GM18858 (cell line): ENCODE data around the gene HLCS.

Source experiments
- ATAC-seq: cut with Tn5 transposase; IDR thresholded peaks from one replicate; pipeline ENCODE4 v1.9.1; 2021; ENCODE audit not compliant: unreplicated experiment

Gene HLCS

GRCh38 chr21:36750576-36750959 is 215.9 kb downstream of the HLCS start:
- no peak for ATAC-seq

- ATAC-seq: no peak
Measured at GRCh38 chr21:36749935-36750575, 216.4 kb downstream of the HLCS start.

DNA sequence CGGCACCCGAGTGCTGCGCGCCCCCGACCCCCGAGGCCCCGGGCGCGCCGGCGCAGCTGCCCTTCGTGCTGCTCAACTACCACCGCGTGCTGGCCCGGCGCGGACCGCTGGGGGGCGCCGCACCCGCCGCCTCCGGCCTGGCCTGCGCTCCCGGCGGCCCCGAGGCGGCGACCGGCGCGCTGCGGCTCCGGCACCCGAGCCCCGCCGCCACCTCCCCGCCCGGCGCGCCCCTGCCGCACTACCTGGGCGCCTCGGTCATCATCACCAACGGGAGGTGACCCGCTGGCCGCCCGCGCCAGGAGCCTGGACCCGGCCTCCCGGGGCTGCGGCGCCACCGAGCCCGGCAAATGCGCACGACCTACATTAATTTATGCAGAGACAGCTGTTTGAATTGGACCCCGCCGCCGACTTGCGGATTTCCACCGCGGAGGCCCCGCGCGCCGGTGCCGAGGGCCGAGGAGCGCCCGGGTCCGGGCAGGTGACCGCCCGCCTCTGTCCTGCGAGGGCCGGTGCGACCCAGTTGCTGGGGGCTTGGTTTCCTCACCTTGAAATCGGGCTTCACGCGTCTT is 218.6 kb downstream of the HLCS start:
- ATAC-seq: no peak

DNA sequence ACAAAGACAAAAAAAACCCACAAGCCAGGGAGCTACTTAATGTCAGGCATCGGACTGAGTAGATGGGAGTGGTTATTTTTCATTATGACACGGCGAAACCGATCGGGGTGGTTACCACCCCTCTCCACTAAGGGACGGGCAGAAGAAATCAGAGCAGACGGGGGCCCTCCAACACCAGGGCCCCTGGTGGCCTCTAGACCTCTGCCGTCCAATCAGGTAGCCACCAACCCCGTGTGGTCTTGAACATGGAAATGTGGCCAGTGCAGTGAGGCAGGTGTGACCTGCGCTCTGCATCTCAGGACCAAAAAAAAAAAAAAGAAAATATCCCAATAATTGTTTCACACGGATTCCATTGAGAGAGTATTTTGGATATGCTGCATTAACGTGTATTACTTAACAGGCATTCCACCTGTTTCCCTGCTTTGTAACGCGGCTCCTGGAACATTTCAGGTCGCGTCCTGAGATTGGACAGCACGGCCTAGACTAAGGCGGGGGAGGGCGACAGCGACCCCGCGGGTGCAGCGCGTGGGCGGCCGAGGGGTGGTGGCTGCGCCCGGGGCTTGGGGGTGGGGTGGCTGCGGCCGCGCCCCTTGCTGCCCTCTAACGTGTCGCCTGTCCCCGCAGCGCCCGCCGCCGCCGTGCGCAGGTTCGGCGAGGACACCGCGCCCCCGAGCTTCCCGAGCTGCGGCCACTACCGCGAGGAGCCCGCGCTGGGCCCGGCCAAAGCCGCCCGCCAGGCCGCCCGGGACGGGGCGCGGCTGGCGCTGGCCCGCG is 219.2 kb downstream of the HLCS start:
- ATAC-seq: no peak

DNA sequence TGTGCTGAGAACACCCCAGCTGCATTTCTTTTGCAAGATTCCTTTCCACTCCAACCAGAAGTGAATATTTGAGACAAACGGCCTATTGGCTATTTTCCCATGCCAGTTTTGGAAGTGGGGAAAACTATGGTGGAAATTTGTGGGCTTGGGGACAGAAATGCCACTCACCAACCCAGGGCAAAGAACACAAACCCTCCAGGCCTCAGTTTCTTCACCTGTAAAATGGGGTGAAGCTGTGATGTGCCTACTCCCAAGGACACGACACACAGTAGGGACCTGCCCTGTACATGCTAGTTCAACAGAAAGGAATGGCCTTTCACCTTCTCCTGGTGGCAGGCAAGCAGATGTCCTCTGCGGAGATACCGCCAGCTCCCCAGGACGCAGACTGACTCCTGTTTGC is 221.0 kb downstream of the HLCS start:
- ATAC-seq: no peak

DNA sequence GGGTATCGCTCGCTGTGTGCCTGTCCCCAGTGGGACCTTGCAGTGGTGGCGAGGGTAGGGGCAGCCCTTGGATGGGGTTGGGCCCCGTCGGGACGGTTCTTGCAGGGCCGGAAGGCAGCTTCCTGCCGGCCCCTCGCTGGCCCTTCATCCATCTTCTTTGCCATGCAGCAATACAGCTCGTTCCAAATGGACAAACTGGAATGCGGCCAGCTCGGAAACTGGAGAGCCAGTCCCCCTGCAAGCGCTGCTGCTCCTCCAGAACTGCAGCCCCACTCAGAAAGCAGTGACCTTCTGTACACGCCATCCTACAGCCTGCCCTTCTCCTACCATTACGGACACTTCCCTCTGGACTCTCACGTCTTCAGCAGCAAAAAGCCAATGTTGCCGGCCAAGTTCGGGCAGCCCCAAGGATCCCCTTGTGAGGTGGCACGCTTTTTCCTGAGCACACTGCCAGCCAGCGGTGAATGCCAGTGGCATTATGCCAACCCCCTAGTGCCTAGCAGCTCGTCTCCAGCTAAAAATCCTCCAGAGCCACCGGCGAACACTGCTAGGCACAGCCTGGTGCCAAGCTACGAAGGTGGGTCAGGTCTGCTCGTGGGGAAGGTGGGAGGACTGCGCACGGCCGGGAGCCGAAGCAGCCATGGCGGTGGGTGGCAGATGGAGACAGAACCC is 221.8 kb downstream of the HLCS start:
- ATAC-seq: no peak

DNA sequence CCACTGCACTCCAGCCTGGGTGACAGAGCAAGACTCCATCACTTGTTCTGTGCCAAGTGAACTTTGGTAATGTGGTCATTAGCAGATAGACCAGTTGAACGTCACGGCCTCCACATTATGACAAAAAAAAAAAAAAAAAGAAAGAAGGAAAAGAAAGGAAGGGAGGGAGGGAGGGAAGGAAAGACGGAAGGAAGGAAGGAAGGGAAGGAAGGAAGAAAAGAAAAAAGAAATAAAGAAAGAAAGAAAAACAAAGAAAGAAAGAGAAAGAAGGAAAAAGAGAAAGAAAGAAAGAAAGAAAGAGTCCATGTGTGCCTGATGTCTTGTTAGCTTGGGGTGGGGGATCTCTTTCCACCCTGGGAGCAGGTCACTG is 222.3 kb downstream of the HLCS start:
- no peak for ATAC-seq

- no peak for ATAC-seq
Measured at GRCh38 chr21:36743446-36743845, 223.0 kb downstream of the HLCS start.

DNA sequence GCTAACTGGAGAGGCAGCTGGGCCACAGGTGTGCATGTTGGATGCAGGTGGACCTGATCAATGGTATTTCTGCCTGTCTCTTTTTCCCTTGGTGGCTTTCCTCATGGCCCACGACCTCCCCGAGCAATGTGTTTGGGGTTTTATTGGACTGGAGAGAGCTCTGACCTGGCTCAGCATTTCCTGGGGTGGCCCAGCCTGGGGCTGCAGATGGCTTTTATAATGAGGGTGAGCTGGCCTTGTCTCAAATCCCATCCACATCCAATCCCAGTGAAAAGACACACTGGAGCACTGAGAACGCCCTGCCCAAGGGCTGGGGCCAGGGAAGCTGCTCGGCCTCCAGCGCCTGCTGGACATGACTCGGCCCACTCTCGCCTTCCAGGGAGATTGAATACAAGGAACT is 223.5 kb downstream of the HLCS start:
- ATAC-seq: no peak

DNA sequence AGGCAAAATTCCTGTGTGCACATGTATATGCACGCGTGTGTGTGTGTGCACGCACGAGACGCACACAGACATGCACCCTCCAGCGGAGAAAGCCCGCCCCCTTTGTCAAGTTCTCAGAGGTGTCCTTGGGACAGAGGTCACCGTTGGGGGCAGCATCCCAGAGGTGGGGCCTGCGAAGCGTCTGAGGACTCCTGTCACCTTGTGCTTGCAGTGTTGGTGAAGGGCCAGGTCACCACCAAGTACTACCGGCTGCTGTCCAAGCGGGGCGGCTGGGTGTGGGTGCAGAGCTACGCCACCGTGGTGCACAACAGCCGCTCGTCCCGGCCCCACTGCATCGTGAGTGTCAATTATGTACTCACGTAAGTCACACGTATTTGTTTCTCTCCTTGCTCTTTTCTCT is 225.0 kb downstream of the HLCS start:
- ATAC-seq: no peak

DNA sequence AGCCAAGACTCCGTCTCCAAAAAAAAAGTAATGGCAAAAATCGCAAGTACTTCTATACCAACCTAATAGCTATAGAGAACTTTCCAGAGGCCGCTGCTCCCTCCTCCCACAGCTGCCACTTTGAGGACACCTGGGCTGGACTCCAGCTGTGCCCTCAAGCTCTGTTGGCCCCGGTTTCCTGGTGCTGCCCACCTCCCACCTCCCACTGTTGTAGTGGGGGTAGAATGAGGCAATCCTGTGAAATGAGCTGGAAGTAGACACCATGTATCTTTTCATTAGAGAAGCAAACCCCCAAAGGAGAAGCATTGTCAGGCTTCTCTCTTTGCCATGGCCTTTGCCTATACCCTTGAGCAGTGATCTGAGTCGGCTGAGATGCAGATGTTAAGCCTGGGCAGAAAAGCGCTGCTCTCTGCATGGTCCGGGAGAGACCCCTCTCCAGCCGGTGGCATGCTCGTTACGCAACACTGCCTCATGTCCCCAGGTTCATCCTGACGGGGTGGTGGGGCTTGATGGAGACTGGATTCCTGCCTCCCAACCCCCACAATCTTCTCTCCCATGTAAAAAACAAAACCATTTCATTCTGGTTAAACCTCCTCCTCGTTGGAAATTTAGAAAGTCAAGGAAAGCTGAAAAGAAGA is 227.9 kb downstream of the HLCS start:
- ATAC-seq: no peak

- ATAC-seq: no peak
Measured at GRCh38 chr21:36735724-36736320, 230.6 kb downstream of the HLCS start.

- no peak for ATAC-seq
Measured at GRCh38 chr21:36735201-36735515, 231.3 kb downstream of the HLCS start.

GRCh38 chr21:36734367-36735200 is 231.9 kb downstream of the HLCS start:
- ATAC-seq: no peak

- ATAC-seq: no peak
Measured at GRCh38 chr21:36733857-36734256, 232.6 kb downstream of the HLCS start.

DNA sequence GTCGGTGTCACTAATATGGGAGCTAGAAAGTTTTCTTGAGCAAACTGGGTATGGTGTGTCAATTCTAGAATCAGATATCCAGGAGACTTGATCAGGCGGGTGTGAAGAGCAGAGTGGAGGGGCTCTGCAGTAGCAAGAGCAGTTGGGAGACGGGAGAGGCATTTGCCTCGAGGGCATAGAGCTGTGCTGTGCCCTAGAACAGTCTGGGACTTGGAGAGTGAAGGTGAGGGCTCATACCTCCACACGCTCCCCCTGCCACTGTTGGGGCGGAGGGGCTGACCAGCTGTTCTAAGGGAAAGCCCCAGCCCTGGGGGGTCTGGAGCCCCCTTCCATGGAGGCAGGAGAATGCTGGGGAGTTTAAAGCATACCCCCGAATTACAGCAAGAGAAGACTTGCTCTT is 233.7 kb downstream of the HLCS start:
- ATAC-seq: no peak

GRCh38 chr21:36732217-36732616 is 234.3 kb downstream of the HLCS start:
- ATAC-seq: no peak

GRCh38 chr21:36730291-36731281 is 235.9 kb downstream of the HLCS start:
- ATAC-seq: no peak

GRCh38 chr21:36729310-36729970 is 237.0 kb downstream of the HLCS start:
- no peak for ATAC-seq
